Hematopoietic multipotent progenitor cell (in vitro differentiated cells): ENCODE results near the gene APOA4. TPM values are rescaled to one million over a fixed set of nuclear protein-coding genes. Genes with fewer than 3 reads are reported as not detected.
A peak's percentile ranks its signal among the peaks of the same experiment; 100 is the strongest.
"Not testable (repeated sequence)": the region's sequence is repeated elsewhere in the genome, so short reads cannot be mapped to it uniquely, and the experiment has no call there.

Experiments
- DNase-seq, 3 donors: peaks; one replicate each; pipeline ENCODE4 v3.0.0-alpha.2; 2011 to 2015; ENCODE audit warnings: low read depth in 2 of 3, low spot score in 2 of 3
- total RNA-seq: library from RNA; depleted of rRNA; stranded (reverse); fragments of >200 nt; gene quantifications from one replicate; pipeline ENCODE4 v1.2.3, GENCODE V29; 2012

The APOA4 gene
- total RNA-seq, 1 donor, result not detected

DNA sequence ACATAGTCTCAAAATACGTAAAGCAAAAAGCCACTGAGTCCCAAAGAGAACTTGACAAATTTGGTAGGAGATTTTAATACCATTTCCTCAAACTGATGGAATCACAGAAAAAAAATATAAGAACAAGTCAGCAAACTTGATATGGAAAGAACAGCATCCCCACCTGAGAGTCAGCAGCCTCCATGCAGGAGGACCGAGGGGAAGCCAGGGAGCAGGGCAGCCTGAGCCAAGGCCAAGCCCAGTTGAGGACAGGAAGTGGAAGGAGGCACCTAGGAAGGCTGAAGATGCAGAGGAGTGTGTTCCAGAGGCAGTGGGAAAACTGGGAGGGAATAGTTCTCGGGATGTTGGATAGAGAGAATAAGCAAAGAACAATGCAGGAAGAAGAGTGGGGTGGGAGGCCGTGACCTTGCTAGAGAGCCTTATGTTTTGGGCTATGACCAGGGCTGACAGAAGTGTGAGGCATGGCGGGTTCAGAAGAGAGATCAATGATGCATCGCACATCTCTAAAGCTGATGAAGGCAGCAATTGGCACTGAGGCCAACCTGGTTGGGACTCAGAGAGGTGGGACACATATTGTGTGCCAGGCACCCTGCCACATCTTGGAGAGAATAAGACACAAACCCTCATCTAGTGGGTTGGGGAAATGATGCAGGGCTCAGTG, 15.4 kb downstream of the APOA4 start:
- no peak for DNase-seq

DNA sequence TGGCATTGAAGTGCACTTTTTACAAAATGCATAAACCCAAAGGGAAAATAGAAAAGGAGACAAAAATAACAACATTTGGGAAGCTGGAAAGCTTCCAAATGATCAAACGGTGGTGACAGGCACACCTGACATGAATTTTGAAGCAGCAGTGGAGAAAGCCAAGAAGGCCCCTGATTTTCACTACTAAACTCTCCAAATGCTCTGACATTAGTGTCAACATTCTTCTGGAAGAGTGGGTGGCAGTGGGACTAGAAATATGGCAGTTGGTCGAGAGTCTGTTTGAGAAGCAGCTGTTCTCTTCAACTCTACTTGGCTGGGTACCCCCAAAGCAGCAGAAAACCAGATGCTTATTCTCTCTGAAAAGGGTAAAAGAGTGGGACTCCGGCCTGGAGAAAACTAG, 19.1 kb downstream of the APOA4 start:
- no peak for DNase-seq

DNA sequence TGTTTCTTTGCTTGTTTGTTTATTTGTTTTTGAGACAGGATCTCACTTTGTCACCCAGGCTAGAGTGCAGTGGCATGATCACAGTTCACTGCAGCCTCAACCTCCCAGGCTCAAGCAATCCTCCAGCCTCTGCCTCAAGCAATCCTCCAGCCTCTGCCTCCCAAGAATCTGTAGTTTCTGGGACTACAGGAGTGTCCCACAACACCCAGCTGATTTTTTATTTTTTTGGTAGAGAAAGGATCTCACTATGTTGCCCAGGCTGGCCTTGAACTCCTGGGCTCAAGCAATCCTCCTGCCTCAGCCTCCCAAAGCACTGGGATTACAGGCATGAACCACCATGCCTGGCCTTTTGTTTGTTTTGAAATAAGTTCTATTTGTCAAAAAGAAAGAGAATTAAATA, 21.4 kb downstream of the APOA4 start:
- not testable (repeated sequence) for DNase-seq

DNA sequence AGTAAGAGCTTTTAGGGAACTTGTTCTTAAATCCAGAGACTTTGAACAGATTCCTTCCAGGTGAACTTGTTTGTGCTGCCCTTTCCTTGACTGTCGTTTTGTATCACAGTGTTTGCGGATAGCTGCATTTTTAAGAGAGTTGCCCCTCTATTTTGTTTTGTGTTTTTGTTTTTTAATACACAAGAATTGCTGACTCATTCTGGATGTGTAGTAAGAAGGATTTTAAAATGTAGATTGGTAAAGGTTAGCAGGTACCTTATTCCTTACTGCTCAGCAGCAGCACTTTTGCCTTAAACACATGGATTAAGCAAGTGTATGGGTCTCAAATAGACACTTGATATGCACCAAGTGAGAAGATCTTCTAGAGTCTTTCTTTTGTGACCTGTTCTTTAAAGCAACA, 22.5 kb downstream of the APOA4 start:
- no peak for DNase-seq

DNA sequence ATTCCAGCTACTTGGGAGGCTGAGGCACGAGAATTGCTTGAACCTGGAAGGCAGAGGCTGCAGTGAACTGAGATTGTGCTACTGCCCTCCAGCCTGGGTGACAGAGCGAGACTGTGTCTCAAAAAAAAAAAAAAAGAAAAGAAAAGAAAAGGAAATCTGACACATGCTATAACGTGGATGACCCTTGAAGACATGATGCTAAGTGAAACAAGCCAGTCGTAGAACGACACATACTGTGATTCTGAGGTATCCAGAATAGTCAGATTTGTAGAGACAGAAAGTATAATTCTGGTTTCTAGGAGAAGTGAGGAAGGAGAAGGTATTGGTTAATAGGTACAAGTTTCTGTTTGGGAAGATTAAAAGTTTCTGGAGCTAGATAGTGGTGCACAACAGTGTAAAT, 24.7 kb downstream of the APOA4 start:
- no peak for DNase-seq

DNA sequence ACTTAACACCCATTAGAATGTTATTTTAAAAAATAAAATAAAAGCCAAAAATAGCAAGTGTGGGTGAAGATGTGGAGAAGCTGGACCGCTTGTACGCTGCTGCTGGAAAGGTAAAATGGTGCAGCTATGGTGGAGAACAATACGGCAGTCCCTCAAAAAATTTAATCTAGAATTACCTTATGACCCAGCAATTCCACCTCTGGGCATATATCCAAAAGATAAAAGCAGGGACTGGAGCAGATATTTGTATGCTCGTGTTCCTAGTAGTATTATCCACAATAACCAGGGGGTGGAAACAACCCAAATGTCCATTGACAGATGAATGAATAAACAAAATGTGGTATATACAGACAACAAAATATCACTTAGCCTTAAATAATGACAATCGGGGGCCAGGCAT, 25.3 kb downstream of the APOA4 start:
- no peak for DNase-seq

DNA sequence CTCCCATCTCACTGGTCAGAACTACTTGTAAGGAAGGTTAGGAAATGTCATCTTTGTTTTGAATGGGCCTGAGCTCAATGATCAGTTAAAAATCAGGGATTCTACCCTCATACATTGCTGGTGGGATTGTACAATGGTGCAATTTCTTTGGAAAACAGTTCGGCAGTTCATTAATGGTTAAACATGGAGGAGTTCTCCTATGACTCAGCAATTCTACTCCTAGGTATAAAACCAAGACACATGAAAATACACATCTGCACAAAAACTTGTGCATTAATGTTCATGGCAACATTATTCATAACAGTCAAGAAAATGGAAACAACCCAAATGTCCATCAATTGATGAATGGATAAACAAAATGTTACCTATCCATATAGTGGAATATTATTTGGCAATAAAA, 26.6 kb downstream of the APOA4 start:
- no peak for DNase-seq

DNA sequence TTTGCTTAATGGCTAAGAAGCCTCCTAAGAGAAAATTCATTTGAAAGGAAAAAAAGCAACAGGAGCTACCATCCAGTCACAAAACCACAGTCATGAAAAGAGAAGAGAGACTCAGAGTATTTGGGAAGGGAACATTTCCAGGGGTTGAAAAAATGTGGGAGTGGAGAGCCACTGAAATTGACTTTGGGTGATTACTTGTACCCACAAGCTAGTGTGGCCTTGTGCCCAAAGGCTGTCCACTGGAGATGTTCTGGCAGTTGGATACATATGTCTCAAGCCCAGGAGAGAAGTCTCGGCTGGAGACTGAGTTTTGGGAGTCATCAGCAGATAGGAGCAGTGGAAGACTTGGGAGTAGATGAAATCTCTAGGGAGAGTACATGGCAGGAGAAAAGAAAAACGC, 28.3 kb downstream of the APOA4 start:
- no peak for DNase-seq

DNA sequence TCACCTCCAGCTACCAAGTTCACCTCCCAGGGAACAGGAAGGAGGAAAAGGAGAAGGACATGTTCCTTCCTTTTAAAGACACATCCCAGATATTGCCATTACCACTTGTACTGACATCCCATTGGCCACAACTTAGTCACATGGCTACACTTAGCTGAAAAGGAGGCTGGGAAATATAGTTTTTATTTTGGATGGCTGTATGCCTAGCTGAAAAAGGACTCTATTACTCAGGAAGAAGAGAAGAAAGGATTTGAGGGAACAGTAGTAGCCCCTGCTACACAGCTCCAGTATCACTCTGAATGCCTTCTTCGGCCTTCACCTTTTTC, 29.4 kb downstream of the APOA4 start:
- DNase-seq, result no peak

DNA sequence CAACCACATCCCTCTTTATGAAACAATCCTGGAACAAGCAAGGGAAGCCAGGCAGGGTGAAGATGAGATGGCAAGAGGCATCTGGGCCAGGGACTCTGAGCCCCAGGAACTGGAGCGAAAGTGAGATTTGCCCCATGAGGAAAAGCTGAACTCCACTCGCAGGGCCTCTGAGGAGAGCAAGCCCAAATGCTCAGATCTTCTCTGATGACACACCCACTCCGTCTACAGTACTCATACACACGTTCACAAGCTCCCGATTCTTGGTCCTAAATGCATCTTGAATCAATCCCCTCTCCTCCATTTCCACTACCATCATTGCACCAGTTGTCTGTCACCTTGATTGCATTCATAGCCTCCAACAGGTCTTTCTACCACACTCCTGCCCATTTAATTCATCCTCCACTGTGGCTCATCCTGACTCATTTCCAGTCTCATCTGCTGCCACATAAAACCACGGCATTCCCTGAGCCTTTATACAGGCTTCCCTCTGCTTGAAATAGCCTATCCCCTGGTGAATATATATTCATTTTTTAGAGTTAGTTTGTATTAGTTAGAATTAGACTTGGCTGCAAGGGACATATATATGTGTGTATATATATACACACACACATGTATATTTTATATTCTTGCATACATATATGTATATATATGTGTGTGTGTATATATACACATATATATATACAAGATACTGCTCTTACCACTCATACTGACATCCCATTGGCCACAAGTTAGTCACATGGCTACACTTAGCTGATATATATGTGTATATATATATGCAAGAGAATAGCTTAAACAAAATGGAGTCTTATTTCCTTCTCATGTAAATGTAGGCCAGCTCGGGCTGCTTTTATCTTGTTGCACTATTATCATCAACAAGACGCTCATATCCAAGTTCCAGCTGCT, 30.0 kb downstream of the APOA4 start:
- no peak for DNase-seq

DNA sequence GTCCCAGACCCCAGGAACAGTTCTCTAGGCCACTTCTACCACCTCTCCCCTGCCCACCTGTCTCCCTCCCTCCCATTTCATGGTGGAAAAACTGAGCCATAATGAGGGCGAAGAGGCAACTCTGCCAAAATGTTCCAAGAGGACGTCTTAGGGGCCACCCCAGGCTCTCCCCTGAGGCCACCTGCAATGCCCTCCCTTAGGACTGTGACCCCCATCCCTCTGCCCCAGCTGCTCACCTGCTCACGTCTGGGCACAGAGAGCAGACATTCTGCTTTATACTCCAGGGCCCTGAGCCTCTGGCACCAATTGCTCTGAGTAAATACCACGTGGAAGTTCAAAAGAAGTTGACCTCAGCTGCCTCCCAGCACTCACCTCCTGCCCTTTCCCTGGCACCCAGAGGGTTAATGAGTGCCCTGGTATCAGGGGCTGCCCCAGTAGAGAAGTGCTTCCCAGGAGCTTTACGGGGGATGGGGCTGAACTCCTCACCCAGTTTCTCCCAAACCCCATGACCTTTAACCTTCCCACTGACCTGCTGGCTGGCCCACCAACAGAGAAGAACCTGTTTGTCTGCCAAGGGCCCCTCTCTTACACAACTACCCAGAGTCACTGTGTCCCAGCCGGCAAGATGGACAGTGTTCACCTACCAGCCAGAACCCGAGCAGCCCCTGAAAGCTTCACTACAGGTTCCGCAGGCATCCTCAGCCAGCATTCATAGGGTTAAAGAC, 30.8 kb downstream of the APOA4 start:
- DNase-seq, result no peak

DNA sequence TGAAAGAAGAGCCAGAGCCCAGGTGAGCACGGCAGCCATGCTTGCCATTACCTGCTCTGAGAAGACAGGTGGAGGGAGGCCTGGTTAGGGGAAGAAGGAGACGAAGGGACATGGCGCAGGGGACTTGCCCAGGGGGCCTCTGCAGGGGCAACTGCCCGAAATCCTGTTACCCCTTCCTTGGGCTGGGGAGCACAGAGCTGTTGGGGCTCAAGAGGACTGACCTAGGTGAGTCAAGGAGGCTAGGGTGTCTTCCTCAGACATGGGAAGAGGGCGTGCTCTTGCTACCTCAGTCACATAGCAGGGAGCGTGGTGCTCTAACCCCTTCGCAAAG, 31.3 kb downstream of the APOA4 start, which contains the start of gene APOA5:
Gene APOA5 (minus strand): TSS at position 67 of the 331 bp plus-strand sequence. CDS start 19 bp downstream, at position 48.
- no peak for DNase-seq

DNA sequence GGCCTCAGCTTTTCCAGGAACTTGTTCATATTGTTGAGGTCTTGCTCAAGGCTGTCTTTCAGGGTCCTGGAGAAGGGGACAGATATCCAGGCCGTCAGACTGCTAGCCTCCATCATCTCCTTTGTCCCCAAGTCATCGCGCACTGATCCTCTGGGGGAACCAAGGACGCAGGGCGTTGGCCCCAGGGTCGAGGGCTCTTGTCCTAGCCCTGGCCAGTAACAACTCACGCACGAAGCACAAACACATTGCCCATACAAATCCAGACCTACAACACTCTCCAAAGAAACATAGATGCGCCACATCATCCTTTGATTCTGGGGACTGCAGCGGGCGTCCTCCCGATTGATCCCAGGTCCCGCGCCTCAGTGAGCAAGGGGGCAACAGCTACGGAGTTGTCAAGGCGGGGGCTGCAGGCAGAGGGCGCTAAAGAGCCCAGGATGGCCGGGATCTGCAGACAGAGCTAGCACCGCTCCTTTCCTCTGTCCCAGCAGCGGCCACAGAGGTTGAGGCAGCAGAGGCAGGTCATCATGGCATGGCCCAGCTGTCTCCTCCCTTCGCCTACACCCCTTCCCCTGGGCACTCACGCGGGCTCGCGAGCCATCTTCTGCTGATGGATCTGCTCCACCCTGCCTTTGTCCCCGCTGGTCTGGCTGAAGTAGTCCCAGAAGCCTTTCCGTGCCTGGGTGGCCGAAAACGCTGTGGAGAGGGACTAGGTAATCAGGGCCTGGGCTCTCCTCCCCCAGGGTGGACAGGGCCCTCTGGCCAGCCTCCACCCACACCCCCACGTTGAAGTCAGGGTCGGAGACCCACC, 31.9 kb downstream of the APOA4 start:
- peak; percentile 54 to 70 (median 59) for DNase-seq

DNA sequence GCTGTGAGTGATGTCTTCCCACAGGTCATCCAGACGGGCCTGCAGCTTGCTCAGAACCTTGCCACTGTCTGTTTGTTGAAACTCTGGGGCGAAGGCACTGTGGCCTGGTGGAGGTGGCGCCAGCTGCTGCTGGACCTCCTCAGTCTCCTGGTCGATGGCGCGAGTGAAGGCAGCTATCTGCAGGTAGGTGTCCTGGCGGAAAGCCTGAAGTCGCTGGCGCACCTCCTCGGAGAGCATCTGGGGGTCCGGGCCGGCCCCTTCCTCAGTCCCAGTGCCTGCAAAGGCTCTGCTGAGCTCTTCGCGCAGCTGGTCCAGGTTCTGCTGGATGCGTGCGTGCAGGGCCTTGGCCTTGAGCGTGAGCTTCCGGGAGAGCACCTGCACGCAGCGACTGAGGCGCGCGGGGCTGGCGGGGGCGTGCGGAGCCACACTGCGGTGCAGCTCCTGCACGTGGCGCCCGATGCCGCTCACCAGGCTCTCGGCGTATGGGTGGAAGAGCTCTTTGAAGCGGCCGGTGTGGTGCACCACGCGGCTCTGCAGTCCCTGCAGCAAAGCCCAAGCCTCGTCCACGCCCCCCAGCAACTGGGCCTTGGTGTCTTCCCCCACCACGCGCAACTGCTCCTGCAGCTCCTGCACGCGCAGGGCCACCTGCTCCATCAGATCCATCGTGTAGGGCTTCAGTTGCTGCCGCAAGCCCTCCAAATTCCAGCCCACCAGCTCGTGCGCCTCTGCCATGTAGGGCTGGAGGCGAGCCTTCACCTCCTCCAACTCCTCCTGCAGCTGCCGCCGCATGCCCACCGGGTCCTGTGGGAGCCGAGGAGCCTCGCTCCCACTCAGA, 32.7 kb downstream of the APOA4 start:
- no peak for DNase-seq

DNA sequence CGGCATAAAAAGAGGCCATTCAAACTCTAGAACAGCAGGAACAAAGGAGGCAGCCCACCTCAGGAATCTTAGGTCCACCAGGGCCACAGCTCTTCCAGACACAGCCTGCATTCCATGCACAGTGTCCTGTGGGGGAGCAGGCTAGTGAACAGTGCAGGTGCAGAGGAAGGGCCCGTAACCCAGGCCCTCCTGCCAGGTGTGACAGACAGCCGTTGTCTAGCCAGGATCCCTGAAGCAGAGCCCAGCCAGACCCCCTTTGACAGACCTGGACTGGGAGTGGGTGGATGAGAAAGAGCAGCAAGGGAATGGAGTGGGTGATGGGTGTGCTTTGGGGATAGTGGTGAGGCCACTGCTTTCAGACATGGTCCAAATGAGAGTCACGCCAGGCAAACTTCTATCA, 34.1 kb downstream of the APOA4 start:
- DNase-seq, result no peak

DNA sequence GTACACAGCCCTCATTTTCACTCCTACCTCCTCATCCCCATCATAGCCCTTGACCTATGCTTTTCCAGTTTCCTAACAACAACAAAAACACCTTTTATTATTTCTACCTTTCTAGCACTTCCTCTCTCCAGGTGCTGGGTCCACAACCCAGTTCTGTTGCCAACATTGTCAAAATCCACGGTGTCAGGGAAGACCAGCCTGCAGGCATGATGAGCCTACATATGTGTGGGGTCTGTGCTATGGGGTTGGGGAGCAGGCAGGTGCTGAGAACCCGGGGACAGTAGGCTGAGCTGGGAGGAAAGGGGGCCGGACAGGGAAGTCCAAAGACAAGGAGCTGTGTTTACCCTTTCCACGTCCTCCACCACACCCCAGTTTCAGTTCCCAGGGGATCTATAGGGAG, 34.6 kb downstream of the APOA4 start:
- DNase-seq, result no peak

DNA sequence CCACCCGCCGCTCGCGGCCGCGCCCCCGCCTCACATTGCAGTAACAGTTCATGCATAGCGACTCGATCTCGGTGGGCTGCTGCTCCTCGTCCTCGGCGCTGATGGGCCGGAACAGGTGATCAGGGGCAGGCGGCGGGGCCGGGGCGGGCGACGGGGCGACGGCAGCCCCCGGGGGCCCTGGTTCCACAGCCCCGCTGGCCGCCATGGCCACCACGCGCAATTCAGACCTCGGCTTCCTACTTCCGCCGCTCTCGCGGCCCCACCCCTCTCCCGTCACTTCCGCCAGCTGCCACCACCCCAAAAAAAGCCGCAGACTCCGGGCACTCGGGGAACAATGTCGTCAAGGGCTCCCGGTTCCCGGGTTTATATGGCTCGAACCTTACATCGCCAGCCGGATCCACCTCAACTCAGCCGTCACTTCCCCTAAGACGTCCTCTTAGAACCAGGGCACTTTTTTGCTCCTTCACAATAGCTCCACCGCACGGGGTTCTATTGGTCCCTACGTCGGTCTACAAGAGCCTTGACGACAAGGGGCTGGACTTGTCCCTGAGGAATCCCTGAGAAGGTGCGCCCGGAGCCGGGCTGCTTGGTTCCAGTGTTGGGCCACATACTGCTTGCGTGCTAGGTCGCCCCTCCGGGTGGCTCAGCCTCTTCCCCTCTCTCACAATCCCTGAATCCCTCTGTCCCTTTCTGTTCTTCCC, 35.2 kb downstream of the APOA4 start, which contains the start of gene ZPR1:
Gene ZPR1 (minus strand): TSS at position 238 of the 701 bp plus-strand sequence. CDS start 33 bp downstream, at position 205.
- peak; percentile 65 to 85 (median 79) for DNase-seq

DNA sequence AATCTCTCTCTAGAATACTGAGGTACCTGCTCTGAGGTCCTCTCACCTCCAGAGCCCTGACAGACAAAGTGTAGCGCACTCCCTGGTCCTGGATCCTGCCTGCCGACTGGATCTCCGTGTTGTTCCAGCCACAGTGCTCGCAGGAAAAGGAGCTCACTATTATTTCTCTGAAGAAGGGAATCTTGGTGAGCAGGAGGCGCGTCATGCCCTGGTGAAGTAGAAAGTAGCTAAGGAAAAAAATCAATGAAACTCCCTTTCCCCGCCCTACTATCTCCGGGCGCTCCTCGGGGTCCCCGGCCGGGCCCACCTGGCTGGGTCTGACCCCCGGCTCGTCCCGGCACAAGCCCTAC, 35.7 kb downstream of the APOA4 start:
- peak in 1 of 3 donors; percentile 4 for DNase-seq

DNA sequence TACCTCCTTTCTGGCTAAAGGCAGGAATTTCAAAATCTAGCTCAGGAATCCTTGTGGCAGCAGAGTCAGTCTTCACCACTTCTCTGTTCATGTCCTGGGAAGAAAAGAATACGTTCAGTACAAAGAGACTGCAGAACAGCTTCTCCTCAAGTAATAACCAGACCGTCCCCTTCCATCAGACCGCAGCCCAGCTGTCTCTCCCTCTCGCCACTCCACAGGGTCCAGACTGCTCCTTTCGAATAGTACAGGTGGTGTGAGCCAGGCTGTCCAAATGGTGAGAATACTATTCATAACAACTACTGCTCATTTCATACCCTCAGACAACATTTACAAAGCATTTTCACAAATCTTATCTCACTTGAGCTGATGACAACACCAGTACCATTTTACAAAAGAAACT, 36.1 kb downstream of the APOA4 start:
- no peak for DNase-seq
